ENCODE results near the gene GPR171. TPM values are rescaled to one million over a fixed set of nuclear protein-coding genes. Genes with fewer than 3 reads are reported as not detected.
"Not testable (repeated sequence)": the region's sequence is repeated elsewhere in the genome, so short reads cannot be mapped to it uniquely, and the experiment has no call there.

Gene GPR171
- total RNA-seq, 1 donor from 2014 or later: not detected

DNA sequence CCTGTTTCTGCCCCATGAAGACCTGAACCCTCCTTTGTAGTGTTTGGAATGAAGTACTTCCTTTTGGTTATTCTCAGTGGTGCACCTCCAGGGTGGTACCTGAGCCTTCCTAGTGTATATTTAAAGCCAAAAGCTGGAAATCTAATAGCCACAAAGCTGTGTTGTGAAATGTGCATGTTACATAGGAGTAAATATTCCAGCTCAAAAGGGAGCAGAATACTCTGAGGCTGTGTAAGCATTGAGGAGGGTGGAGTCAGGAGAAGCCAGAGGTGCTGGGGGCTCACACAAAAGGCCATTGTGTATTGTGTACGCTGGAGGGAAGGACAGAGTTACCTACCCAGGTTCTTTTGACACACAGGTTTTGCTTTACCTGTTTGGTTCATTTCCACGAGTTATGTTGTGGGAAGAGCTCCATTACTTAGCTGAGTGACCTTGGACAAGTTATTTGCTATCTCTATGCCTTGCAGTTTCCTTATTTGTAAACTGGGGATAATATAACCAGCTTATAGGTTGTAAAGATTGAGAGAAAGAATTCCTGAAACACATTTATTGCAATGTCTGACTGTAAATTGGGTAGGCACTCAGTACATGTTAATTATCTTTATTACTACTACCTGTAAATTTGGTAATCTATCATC is 24.7 kb downstream of the GPR171 start:
- DNase-seq (ENCODE audit: low read depth, low spot score): no peak

DNA sequence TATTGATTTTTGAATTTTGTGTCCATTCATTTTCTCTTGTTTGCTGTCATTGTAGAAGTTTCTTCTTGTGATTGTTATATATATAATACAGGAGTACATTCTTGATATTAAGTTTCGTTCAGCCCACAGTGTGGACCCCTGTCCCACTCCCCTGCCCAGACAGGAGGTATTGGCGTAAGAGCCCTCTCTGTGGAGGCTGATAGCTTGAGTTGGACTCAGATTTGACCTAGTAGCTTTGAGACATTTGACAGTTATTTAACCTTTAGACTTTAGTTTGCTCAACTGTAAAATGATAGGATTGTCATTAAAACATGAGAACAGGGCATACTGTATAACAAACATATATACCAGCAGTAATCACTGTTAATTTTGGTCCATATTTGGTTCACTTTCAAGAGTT is 27.1 kb downstream of the GPR171 start:
- DNase-seq (ENCODE audit: low read depth, low spot score): no peak

DNA sequence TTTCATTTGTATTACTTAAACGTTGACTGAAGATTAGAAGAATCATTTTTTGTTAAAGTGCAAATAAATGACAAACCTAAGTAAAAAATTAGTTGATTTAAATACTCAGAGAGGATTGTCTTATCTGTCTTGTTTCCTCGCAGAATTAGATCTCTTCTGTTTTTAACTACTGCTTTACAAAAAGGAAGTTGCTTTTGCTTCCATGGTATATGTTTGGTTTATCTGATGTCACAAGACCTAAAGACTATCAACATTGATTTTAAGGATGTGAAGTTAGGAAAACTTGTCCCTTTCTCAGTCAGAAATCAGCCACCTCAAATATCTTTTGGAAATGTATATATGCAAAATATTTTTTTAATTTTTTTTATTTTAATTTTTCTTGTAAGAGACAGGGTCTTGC is 28.7 kb downstream of the GPR171 start:
- DNase-seq (ENCODE audit: low read depth, low spot score): no peak

DNA sequence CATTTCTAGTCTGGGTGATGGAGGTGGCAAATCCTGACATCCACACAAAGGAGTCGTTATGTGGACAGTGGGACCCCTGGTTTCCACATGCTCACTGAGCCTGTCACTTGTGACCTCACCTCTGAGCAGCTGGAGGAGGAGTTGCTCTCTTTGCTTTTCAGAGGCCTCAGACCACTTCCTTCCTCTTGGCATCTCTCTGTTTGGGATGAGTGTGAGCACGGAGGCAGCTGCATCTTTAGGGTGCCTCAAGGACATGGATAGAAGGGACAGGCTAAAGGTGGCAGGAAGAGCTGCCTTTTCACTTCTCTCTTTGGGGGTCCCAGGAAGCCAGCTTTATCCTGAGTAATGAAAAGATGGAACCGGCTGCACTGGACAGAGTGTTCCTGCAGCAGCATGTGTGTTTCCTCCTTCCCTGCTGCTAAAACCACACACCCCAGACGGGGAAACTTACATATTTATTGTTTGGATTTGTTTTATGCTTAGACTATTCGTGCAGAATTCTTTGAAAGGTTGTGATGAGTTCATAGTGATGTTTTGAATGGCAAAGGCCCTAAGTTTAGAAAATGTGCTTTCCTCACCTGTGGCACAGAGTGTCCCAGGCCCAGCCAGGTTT is 31.8 kb downstream of the GPR171 start:
- no peak for DNase-seq (ENCODE audit: low read depth, low spot score)

DNA sequence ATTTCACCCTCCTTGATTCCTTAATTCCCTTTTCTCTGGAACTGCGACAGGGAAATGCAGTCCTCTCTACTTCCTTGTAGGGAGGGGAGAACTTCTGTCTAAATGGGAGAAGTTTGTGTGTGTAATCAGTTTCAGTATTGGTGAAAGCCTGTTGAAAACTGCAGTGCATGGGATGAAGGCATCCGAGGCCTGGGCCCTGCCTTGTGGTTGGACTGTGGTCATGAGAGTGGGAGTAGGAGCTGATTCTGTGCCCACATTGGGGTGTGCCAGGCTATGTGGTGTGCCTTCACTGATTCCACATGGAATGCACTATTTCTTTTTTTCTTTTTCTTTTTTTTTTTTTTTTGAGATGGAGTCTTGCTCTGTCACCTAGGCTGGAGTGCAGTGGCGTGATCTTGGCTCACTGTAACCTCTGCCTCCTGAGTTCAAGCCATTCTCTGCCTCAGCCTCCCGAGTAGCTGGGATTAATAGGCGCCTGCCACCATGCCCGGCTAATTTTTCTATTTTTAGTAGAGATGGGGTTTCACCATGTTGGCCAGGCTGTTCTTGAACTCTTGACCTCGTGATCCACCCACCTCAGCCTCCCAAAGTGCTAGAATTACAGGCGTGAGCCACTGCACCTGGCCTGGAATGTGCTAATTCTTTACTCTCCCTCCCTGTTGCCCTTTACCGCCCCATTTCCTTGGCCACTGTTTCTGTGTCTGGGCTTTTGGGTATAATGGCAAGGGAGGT is 32.9 kb downstream of the GPR171 start:
- not testable (repeated sequence) for DNase-seq (ENCODE audit: low read depth, low spot score)

DNA sequence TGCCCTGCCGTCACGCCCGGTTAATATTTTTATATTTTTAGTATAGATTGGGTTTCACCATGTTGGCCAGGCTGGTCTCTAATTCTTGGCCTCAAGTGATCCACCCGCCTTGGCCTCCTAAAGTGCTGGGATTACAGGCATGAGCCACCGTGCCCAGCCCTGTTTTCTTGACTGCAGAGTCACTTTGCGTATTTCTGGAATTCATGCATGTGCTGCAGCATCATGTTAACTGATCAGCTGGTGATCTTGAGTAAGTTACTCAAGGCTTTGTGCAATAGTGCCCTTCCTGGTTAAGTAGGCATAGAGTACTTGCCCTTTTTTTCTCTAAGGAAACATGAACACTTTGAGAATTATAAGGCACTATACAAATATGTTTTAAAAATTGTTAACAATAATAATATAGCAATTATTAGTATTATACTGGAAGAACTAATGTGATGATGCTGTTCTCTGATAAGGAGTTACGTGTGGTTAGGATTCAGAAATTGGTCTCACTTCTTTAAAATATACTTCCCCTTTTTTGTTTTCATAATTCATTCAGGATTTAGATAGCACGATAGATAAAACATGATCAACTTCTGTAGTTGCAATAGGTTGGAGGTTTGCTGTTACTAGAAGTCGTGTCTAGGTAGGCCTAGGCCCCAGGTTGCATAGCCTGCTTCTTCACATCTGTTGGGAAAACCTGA is 33.6 kb downstream of the GPR171 start:
- no peak for DNase-seq (ENCODE audit: low read depth, low spot score)

DNA sequence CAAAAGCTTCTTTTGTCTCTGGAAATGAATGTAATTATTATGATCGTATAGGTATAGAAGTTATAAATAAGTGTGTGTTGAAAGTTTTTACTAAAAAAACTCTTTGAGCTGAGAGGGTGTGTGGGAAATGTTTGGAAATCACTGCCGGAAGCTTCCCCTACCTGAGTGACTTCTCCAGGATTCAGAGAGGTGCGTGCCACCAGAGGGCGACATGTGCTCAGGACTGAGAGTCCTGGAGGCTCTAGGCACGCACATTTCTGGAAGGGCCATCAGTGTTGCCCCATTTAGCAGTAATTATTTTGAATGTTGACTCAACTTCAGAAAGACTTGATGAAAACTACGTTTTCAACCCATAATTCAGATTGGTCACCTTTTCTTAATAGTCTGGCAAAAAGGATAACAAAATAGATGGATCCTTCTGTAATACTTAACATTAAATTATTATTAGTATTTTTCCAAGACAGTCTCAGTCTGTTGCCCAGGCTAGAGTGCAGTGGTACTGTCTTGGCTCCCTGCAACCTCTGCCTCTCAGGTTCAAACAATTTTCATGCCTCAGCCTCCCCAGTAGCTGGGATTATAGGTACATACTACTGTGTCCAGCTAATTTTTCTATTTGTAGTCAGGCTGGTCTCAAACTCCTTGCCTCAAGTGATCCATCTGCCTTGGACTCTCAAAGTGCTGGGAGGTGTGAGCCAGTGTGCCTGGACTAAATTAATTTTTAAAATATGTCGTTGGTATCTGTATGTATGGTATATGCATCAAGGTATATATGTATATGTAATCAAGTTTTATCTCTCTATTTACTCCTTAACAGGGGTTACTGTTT is 34.5 kb downstream of the GPR171 start:
- DNase-seq (ENCODE audit: low read depth, low spot score): no peak

DNA sequence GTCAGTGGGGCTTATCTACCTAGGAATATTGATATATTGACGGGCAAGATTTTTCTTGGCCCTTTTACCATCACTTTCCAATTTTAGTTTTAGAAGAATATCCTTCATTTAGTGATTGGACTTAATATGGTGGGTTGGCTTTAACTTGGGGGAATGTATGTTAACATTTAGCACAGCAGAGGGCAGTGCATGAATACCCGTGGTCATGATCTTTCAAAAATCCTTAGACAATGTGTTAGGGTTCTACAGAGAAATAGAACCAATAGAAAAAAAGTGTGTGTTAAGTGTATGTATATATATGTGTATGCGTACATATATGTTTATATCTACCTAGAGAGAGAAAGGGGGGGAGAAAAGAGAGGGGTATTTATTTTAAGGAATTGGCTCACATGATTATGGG is 36.9 kb downstream of the GPR171 start:
- DNase-seq (ENCODE audit: low read depth, low spot score): no peak

DNA sequence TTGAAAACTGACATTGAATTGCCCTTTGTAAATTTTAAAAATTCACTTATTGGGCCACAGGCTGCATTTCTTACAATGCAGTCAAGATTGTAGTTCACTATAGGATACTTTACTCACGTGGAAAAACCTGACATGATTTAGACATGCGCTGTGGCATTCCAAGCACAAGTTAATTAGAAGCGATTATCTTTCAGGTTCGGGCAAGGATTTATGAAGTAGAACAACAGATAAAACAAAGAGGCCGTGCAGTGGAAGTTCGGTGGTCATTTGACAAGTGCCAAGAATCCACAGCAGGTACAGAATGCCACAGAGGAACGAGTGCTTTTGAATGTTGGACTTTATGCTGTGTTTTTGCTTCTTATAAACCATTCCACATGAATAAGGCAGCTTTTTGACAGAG is 37.8 kb downstream of the GPR171 start:
- DNase-seq (ENCODE audit: low read depth, low spot score): no peak

DNA sequence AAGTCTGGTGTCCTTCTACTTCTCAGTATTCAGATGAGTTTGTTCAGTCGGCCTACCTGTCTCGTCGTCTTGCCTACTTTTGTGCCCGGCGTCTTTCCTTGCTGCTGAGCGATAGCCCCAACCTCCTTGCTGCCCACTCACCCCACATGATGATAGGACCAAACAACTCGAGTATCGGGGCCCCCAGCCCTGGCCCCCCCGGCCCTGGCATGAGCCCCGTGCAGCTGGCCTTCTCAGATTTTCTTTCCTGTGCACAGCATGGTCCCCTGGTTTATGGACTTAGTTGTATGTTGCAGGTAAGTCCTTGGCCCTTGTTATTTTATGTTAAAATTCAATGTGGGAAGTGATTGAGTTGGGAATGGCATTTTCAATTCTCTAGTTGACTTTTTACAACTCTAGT is 43.2 kb downstream of the GPR171 start:
- no peak for DNase-seq (ENCODE audit: low read depth, low spot score)

DNA sequence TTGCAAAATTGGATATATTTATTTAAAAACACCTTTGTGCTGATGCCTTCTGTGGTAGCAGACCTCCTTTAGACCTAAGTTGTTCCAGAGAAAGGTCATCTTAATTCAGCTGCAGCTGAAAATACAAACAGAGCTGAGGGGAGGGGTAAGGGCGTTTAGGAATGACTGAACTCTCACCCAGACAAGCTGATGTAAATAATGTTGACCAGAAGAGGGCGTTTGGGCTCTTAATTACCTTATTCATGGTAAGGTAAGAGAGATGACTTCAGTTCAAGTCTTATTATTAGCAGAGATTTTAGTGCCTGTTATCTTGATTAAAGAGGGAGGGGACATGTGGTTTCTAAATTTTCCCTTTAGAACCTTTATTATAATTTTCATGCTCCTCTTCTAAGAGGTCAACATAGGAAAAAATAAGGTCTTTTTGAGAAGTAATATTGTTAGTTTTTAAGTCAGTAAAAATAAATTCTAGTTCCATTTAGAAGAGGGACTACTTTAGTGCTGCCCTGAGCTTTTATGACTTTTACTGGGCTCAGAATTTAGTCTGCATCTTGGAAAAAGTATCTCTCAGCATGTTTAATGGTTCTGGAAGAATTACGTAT is 46.3 kb downstream of the GPR171 start:
- peak; percentile 10 for DNase-seq (ENCODE audit: low read depth, low spot score)

DNA sequence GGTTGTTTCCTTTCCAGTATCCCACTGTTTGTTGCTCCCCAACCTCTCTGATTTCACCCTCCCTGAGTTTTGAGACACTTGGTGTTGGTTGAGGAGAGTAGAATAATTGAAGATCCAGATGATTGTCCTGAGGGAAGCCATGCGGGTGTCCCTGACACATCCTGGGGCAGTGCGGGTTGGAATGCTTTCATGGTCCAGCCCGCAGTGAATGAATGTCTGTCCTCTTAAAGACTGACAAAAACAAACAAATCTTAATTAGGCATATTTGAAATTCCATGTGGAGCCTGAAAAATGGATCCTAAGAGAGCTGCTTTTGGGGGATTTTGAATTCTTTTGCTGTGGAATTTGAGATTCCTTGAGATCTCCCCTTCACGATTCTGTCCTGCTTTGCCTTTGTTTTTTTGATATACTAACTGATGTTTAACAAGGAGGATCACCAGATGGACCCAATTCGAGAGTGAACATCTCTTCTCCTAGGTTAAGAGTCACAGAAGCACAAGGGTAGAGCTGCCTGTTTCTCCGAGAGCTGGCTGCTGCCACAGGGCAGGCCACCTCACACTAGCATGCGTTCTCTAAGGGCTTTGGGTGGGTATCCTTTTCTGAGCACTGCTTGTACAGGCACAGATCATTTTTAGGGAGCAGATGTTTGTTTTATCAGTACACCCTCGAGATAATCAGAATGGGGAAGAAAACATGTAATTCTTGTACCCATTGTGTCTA is 47.4 kb downstream of the GPR171 start:
- no peak for DNase-seq (ENCODE audit: low read depth, low spot score)

DNA sequence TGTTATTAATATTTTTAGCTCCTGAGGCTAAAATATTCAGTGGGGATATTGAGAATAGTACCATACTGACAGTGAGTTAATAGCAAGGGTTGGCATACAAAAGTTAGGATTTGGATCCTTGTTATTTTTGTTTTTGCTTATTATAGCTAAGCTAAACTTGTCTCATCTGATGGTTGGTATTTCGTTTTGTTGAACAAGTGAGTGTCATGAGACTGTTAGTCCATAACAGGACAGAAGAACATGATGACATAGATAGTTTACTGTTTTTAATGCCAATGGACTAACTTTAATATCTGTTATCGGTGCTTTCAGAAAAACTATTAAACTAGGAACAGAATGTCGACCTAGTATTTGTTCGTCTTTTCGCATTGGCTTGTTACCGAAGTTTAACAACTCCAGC is 48.5 kb downstream of the GPR171 start:
- DNase-seq (ENCODE audit: low read depth, low spot score): no peak

DNA sequence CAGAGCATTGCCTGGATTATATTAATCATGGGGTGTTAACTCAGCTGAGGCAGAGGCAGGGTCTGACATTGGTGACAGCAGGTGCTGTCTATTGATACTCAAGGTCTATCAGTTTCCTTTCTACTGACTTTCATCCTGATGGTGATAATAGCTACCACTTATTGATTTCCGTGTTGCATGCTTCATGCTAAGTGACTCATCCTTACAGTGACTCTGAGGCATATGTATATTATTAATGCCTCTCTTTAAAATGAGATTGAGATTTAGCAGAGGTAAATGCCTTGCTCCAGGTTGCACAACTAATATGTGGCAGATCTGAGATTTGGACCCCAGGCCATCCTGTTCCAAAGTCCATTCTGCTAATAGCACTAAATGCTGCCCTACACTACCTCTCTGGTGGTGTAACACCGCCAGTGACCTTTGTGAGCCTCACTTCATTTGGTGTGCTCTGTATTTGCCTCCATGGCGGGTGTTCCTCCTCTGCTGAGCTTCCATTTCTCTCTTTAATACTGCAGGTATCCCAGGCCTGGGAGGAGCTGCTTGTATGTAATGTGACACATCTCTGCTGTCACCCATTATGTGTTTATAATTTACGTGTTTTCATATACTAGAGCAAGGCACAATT is 50.4 kb downstream of the GPR171 start:
- no peak for DNase-seq (ENCODE audit: low read depth, low spot score)

Other genes with a start within 250 kb of the GPR171 start
- gene CLRN1, start 230.5 kb downstream of the GPR171 start, total RNA-seq: not detected in 2 replicates
- 0.11 and 0.20 TPM in 2 replicates for gene MED12L, start 117.6 kb downstream of the GPR171 start, total RNA-seq
- gene P2RY14, start 75.3 kb upstream of the GPR171 start, total RNA-seq: not detected in 2 replicates
- 0.07 TPM in 1 of 2 replicates, not detected in the other for gene GPR87, start 113.6 kb upstream of the GPR171 start, total RNA-seq
- gene P2RY13, start 126.3 kb upstream of the GPR171 start, total RNA-seq: not detected in 2 replicates
- not detected in 2 replicates for gene P2RY12, start 181.5 kb upstream of the GPR171 start, total RNA-seq